ACC112 (cell line): ENCODE data around the gene ZNF467.

ENCODE experiments used
- H2AFZ ChIP-seq: fragments of 200-600 bp; sonication (generic); one replicate; pipeline ENCODE4 v1.6.0; 2017; ENCODE audit warnings: antibody characterized with exemption, low read length; ENCODE audit not compliant: unreplicated experiment
- H3K27ac ChIP-seq: fragments of 200-600 bp; sonication (generic); 2 replicates; pipeline ENCODE4 v1.5.1; 2014; ENCODE audit warnings: low read depth, mild to moderate bottlenecking, antibody characterized with exemption, low read length, moderate library complexity
- H3K27me3 ChIP-seq: fragments of 200-600 bp; sonication (generic); 2 replicates; pipeline ENCODE4 v1.6.1; 2014; ENCODE audit warnings: mild to moderate bottlenecking, antibody characterized with exemption, low read length, moderate library complexity, mixed read lengths; ENCODE audit not compliant: insufficient read depth
- H3K36me3 ChIP-seq: fragments of 200-600 bp; sonication (generic); 2 replicates; pipeline ENCODE4 v1.6.1; 2016; ENCODE audit warnings: mild to moderate bottlenecking, antibody characterized with exemption, low read length, moderate library complexity, mixed read lengths; ENCODE audit not compliant: insufficient read depth
- H3K4me1 ChIP-seq: fragments of 200-600 bp; sonication (generic); one replicate; pipeline ENCODE4 v1.6.1; 2016; ENCODE audit warnings: low read length, mixed read lengths; ENCODE audit not compliant: insufficient read depth, unreplicated experiment, control insufficient read depth
- H3K4me3 ChIP-seq: fragments of 200-600 bp; sonication (generic); 2 replicates; pipeline ENCODE4 v1.5.1; 2014; ENCODE audit warnings: mild to moderate bottlenecking, low read depth, low read length
- H3K79me2 ChIP-seq: fragments of 200-600 bp; sonication (generic); one replicate; pipeline ENCODE4 v1.6.0; 2016; ENCODE audit warnings: low read length; ENCODE audit not compliant: control insufficient read depth, unreplicated experiment, insufficient read depth

The ZNF467 gene

DNA sequence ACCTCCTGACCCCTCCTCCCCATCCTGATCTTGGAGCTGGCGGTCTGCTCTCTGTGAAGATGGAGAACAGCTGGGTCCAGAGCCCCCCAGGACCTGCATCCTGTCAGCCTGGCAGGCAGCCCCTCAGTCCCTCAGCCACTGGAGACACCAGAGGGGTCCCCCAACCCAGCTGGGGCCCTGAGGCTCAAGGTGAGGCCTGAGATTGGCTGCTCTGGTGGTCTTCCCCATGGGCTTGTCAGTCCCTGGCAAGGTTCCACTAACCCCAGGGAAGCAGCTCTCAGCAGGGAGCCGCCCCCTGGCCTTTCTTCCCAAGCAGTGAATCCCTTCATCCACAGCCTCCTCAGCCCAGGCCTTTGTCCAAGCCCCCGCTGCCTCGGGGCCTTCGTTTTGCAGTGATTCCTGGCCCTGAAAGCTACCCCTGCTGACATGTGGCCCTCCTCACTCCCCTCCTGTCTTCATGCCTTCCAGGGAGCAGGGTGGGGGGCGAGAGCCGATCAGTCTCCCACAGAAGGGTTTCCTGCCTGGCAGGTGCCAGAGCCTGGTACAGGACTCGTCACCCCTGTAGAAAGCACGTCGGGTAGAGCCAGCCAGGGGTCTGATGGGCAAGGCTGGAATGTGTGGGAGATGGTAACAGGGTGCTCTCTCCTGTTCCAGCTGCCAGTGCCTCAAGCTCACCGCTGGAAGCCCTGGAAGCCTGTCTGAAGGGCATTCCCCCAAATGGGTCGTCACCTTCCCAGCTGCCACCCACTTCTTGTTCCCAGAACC lies 48.5 kb downstream of the ZNF467 start:
- Histone ChIP-seq H3K79me2 (no peaks in the 10 kb centered on the region), H3K36me3 (no peaks in the 10 kb centered on the region), H3K27me3 (no peaks in the 10 kb centered on the region), H3K4me1 (no peaks in the 10 kb centered on the region), H2AFZ (no peak overlapping the region), H3K4me3 (no peak overlapping the region), H3K27ac (no peak overlapping the region)

GRCh38 chr7:149723795-149724495 lies 49.4 kb downstream of the ZNF467 start:
- peaks cover 5% of the 10 kb centered on the region for H3K4me1 ChIP-seq
- H3K27me3 ChIP-seq = no peaks in the 10 kb centered on the region
- no peaks in the 10 kb centered on the region for H3K79me2 ChIP-seq
- no peaks in the 10 kb centered on the region for H3K36me3 ChIP-seq
- H3K4me3 ChIP-seq = no peak overlapping the region
- no peak overlapping the region for H2AFZ ChIP-seq
- no peak overlapping the region for H3K27ac ChIP-seq

DNA sequence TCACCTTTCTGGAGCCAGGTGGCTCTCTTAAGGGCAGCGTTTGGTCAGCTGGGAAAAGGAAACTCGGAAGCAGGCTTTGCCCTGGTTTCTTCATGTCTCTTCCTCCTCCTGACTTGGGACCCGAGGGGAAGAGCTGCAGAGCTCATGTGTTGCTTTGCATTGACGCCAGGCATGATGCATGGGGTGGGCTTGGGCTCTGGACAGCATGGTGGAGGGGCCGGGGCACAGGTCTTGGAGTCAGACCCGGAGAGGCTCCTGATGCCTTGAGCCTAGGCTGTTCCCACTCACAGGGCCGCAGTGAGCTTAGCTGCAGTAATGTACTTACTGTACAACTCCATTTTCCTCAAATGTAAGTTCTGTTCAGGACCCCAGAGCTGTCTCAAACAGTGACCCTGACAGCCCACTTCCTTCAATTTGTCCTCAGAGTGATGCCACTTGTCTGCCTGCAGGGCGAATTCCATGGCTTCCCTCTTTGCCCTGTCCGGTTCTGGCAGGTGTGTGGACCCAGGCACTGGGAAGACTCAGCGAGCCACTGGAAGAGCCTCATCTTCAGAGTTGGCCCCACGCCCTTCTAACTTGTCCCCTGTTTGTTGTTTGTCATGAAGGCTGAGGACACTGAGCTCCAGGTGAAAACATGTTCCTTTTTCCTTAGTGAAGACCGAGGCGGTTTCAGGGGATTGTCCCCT lies 50.2 kb downstream of the ZNF467 start:
- Histone ChIP-seq H3K36me3 (no peaks in the 10 kb centered on the region), H3K27ac (no peak overlapping the region), H3K4me1 (peaks cover 8% of the 10 kb centered on the region), H3K27me3 (no peaks in the 10 kb centered on the region), H3K79me2 (no peaks in the 10 kb centered on the region), H3K4me3 (no peak overlapping the region), H2AFZ (no peak overlapping the region)

DNA sequence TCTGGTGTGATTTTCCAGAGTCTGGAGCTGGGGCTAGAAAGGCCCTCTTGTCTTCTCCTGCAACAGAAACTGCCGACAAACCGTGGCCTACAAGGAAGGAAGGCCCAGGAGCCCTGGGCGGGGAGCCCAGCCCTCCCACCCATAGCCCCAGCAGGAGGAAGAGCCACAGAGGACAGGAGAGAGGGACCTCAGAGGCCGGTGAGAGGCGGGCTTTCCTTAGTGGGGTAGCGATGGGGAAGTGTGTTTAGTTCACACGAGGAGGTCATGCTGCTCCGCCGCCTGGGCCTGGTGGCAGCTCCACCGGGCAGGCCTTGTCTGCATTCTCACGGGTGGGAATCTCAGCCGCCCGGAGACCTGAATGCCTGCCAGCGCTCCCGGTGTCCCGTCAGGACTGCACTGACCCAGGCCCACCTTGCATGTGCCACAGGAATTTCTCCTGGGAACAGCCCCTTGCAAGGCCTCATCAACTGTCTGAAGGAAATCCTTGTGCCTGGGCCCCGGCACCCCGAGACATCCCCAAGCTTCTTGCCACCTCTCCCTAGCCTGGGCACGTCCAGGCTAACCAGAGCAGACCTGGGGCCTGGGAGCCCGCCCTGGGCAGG lies 50.9 kb downstream of the ZNF467 start:
- H3K4me1 ChIP-seq = peaks cover 8% of the 10 kb centered on the region
- H3K36me3 ChIP-seq = no peaks in the 10 kb centered on the region
- no peak overlapping the region for H3K27ac ChIP-seq
- no peaks in the 10 kb centered on the region for H3K79me2 ChIP-seq
- H3K4me3 ChIP-seq = no peak overlapping the region
- no peaks in the 10 kb centered on the region for H3K27me3 ChIP-seq
- no peak overlapping the region for H2AFZ ChIP-seq

DNA sequence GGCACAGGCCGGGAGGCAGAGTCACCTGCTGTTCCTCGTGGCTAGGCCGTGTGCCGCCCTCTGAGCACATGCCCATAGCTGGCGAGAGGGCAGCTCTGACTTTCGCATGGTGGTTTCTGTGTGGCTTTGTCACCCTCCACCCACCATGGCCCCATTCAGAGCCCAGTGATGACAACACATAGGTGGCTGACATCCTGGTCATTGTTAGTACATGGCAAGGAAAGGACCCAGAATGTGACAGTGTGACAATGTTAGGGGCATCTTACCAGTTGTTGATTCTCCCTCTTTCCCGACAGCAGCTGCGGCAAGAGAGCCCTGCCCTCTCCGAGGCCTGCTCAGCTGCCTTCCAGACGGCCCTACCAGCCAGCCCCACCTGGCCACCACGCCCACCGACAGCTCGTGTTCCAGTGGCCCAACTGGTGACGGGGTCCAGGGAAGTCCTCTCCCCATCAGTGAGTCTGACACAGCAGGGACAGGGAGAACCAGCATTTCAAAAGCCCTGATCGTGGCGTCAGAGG lies 52.2 kb downstream of the ZNF467 start:
- Histone ChIP-seq H3K36me3 (no peaks in the 10 kb centered on the region), H3K4me3 (no peak overlapping the region), H3K4me1 (peaks cover 8% of the 10 kb centered on the region), H3K79me2 (peaks cover 5% of the 10 kb centered on the region), H2AFZ (no peak overlapping the region), H3K27ac (no peak overlapping the region), H3K27me3 (no peaks in the 10 kb centered on the region)

DNA sequence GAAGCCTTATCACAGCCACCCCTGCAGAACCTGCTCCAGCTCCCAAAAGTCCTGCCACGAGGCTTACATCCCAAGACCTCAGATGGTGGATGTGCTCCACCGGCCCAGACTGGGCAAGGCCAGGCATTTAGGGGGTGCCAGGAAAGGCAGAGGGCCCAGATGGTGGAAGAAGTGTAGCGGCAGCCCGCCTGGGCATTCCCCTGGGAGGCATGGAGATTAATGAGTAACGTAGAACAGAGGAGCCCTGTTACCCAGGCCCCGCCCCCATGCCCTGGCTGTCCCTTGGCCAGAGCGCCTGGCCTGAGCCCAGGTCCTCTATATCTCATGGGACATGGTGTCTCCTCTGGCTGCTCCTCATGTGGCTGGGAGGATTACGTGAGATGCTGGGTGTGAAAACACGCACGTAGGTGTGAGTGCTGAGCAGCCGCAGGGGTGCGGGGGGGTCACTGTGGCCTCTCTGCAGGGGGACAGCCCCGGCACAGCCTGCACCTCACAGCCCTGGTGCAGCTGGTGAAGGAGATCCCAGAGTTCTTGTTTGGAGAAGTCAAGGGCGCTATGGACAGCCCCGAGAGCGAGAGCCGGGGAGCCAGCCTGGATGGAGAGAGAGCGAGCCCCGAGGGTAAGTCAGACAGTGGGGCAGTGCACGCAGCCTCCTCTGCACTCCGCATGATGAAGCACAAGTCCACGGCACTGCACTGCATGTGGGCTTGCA lies 52.9 kb downstream of the ZNF467 start:
- Histone ChIP-seq H3K79me2 (peaks cover 5% of the 10 kb centered on the region), H3K36me3 (no peaks in the 10 kb centered on the region), H2AFZ (no peak overlapping the region), H3K27ac (no peak overlapping the region), H3K4me3 (no peak overlapping the region), H3K4me1 (peaks cover 13% of the 10 kb centered on the region), H3K27me3 (no peaks in the 10 kb centered on the region)

GRCh38 chr7:149719912-149720335 lies 53.5 kb downstream of the ZNF467 start:
- peaks cover 5% of the 10 kb centered on the region for H3K79me2 ChIP-seq
- H3K27ac ChIP-seq = no peak overlapping the region
- no peaks in the 10 kb centered on the region for H3K36me3 ChIP-seq
- H3K4me3 ChIP-seq = no peak overlapping the region
- H2AFZ ChIP-seq = no peak overlapping the region
- no peaks in the 10 kb centered on the region for H3K27me3 ChIP-seq
- H3K4me1 ChIP-seq = peaks cover 17% of the 10 kb centered on the region

GRCh38 chr7:149719050-149719899 lies 54.1 kb downstream of the ZNF467 start:
- peaks cover 17% of the 10 kb centered on the region for H3K4me1 ChIP-seq
- no peak overlapping the region for H2AFZ ChIP-seq
- H3K27me3 ChIP-seq = no peaks in the 10 kb centered on the region
- H3K36me3 ChIP-seq = no peaks in the 10 kb centered on the region
- H3K4me3 ChIP-seq = no peak overlapping the region
- H3K79me2 ChIP-seq = peaks cover 5% of the 10 kb centered on the region
- no peak overlapping the region for H3K27ac ChIP-seq

GRCh38 chr7:149718730-149719049 lies 54.7 kb downstream of the ZNF467 start:
- Histone ChIP-seq H3K27me3 (no peaks in the 10 kb centered on the region), H3K27ac (no peak overlapping the region), H3K4me1 (peaks cover 17% of the 10 kb centered on the region), H2AFZ (no peak overlapping the region), H3K4me3 (no peak overlapping the region), H3K36me3 (no peaks in the 10 kb centered on the region), H3K79me2 (peaks cover 5% of the 10 kb centered on the region)
